AG04449 (cell line): ENCODE results near the gene S1PR2.
A peak's percentile ranks its signal among the peaks of the same experiment; 100 is the strongest.

Experiments
- CTCF ChIA-PET: fragments of 350-600 bp; formaldehyde crosslinking; extraction: SDS; loops from one replicate; lab custom pipeline; 2021; ENCODE audit warnings: antibody characterized with exemption; lab: Yijun Ruan, JAX
- POLR2A ChIA-PET: fragments of 400-600, 350-600 bp; formaldehyde crosslinking; extraction: SDS; loops from one replicate; lab custom pipeline; 2020; ENCODE audit warnings: antibody characterized with exemption, inconsistent platforms; lab: Yijun Ruan, JAX
- DNase-seq: peaks from one replicate; pipeline ENCODE4 v3.0.0-alpha.2; 2010; ENCODE audit warnings: low read depth, low spot score
- H3K4me3 ChIP-seq: 2 replicates; pipeline ENCODE4 v1.5.1; 2011; ENCODE audit warnings: low read depth, mild to moderate bottlenecking, control low read depth, low read length
- CTCF ChIP-seq: IDR thresholded peaks from one replicate; pipeline ENCODE4 v1.5.1; 2011; ENCODE audit warnings: mild to moderate bottlenecking, moderate library complexity, low read length, control low read depth, inconsistent platforms; ENCODE audit not compliant: insufficient read depth; ENCODE audit errors: missing control alignments

Gene S1PR2

GRCh38 chr19:10266706-10267105, 35.6 kb upstream of the S1PR2 start:
- ChIA-PET CTCF (interaction anchor here (1.0 to 19.7 kb wide), 7 partner anchors 8 to 169 kb away, joined by 4 to 1180 read pairs (median 6); partner anchors contain the start of genes CDC37, RAVER1 and TYK2), POLR2A (no interaction called here)
- H3K4me3 ChIP-seq = no peak overlapping the region
- no peak for DNase-seq
- no peak for TF ChIP-seq CTCF

- no peak for DNase-seq
- CTCF ChIA-PET = interaction anchor here (1.5 to 19.7 kb wide), 2 partner anchors 9 to 124 kb away, joined by 5 to 1180 read pairs; partner anchors contain the start of genes CDC37, ICAM1 and TYK2
- POLR2A ChIA-PET = no interaction called here
- TF ChIP-seq CTCF = no peak
- no peak overlapping the region for H3K4me3 ChIP-seq
Measured at GRCh38 chr19:10262771-10263170, 31.6 kb upstream of the S1PR2 start.

DNA sequence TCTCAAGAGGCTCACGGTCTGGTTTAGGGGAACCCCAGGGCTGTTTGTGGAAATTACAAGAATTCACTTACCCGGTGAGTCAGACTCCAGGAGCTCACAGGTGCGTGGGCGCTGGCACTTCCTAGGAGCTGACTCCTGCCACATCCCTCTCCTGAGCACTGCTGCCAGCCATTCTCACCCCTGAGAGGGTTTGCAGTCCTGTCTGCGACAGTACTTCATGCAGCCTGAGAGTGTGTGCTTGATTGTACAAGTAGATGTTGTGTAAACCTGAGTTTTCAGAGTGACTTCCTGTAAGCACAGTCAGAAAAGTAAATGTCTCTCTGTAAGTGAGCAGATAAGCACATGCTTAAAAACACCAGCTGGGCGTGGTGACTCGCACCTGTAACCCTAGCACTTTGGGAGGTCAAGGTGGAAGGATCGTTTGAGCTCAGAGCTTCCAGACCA, 29.0 kb upstream of the S1PR2 start:
- no peak for TF ChIP-seq CTCF
- H3K4me3 ChIP-seq = no peak overlapping the region
- ChIA-PET CTCF (interaction anchor here (0.7 to 19.7 kb wide), 26 partner anchors 9 to 330 kb away, joined by 3 to 1180 read pairs (median 4); partner anchors contain the start of genes CDC37, ICAM1, ICAM4 and ICAM5), POLR2A (no interaction called here)
- no peak for DNase-seq

DNA sequence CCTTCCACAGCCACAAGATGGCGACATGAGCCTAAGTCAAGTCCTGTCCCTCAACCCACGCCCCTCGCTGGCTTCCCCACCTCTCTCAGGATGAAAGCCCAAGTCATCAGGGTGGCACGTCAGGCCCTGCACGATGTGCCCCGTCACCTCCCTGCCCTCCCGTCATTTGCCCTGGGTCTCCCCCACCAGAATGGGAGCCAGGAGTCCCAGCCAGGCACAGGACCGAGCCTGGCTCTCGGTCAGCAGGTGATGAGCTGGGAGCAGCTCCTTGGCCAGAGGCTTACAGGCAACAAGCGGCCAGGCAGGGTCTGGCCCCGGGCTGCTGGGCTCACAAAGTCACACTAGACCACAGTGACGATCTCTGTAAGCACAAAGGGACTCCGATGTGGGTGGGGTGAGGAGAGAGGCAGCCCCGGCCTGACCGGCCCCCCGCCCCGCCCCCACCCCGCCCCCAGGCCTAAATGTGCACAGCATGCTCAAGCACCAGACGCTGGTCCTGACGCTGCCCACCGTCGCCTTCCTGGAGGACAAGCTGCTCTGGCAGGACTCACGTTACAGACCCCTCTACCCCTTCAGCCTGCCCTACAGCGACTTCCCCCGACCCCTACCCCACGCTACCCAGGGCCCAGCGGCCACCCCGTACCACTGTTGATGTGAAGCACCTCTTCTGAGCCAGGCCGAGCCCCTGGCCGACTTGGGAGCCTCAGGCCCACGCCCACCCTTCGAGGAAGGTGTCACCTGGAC, 28.2 kb upstream of the S1PR2 start:
- ChIA-PET CTCF (interaction anchor here (0.6 to 19.7 kb wide), 50 partner anchors 9 to 442 kb away, joined by 3 to 1180 read pairs (median 4); partner anchors contain the start of genes CDC37, DNMT1, ICAM1 and ICAM4), POLR2A (interaction anchor here (1.0 to 1.6 kb wide), 2 partner anchors 9 to 76 kb away, joined by 3 to 5 read pairs; no protein-coding TSS in a partner anchor)
- peak; percentile 71 for TF ChIP-seq CTCF
- no peak for DNase-seq
- no peak overlapping the region for H3K4me3 ChIP-seq

DNA sequence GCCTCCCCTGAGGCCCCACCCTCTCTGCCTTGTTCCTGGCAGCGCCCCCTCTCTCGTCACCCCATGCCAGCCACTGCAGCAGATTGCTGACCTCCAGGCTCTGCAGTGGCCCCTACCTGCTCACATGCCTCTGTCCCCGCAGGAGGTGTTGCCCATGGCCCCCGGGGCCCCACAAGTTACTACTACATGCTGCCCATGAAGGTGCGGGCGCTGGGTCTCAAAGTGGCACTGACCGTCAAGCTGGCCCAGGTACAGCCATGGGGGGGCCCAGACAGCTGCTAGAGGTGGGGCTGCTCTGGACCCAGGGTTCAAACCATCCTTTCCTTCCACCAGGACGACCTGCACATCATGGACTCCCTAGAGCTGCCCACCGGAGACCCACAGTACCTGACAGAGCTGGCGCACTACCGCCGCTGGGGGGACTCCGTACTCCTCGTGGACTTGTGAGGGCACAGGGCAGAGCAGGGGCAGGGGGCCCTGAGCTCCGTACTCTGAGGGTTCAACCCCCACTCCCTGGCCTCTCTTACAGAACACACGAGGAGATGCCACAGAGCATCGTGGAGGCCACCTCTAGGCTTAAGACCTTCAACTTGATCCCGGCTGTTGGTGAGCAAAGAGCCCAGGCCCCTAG, 27.1 kb upstream of the S1PR2 start:
- no peak overlapping the region for H3K4me3 ChIP-seq
- ChIA-PET POLR2A (interaction anchor here (1.0 to 1.6 kb wide), 2 partner anchors 8 to 77 kb away, joined by 3 to 5 read pairs; no protein-coding TSS in a partner anchor), CTCF (interaction anchor here (0.6 to 19.7 kb wide), 38 partner anchors 8 to 443 kb away, joined by 3 to 1180 read pairs (median 4); partner anchors contain the start of genes CDC37, DNMT1, ICAM1 and ICAM5)
- DNase-seq = no peak
- TF ChIP-seq CTCF = no peak
